ENCODE measurements around the gene CAMK1G.

CAMK1G gene

GRCh38 chr1:209565759-209566678 is 17.5 kb upstream of the CAMK1G start:
- DNase-seq (peak; percentile 81), ATAC-seq (peak; percentile 80)

- ATAC-seq = no peak
- no peak for DNase-seq
Observed at GRCh38 chr1:209567698-209568175, 15.8 kb upstream of the CAMK1G start.

- ATAC-seq (no peak), DNase-seq (peak; percentile 81)
Observed at GRCh38 chr1:209569455-209570207, 13.9 kb upstream of the CAMK1G start.

GRCh38 chr1:209570743-209571142 is 12.8 kb upstream of the CAMK1G start:
- no peak for DNase-seq
- ATAC-seq = no peak

- DNase-seq (peak; percentile 85), ATAC-seq (peak; percentile 89)
Observed at GRCh38 chr1:209576392-209577197, 6.9 kb upstream of the CAMK1G start.

GRCh38 chr1:209577346-209577745 is 6.2 kb upstream of the CAMK1G start:
- no peak for ATAC-seq
- no peak for DNase-seq

- no peak for ATAC-seq
Observed at GRCh38 chr1:209580577-209580976, 2.9 kb upstream of the CAMK1G start.

GRCh38 chr1:209584231-209584672 is 738 bp downstream of the CAMK1G start:
- DNase-seq = no peak
- no peak for ATAC-seq

More at GRCh38 chr1:209580577-209580976, 2.9 kb upstream of the CAMK1G start:
- no peak for DNase-seq

GRCh38 chr1:209585197-209585596 is 1.7 kb downstream of the CAMK1G start:
- ATAC-seq (no peak), DNase-seq (no peak)

GRCh38 chr1:209585672-209586071 is 2.2 kb downstream of the CAMK1G start:
- DNase-seq = no peak

GRCh38 chr1:209586221-209586740 is 2.8 kb downstream of the CAMK1G start:
- ATAC-seq (no peak), DNase-seq (no peak)

More at GRCh38 chr1:209585672-209586071, 2.2 kb downstream of the CAMK1G start:
- ATAC-seq = no peak

- no peak for DNase-seq
- ATAC-seq = no peak
Observed at GRCh38 chr1:209587789-209588188, 4.3 kb downstream of the CAMK1G start.

- DNase-seq (no peak), ATAC-seq (no peak)
Observed at GRCh38 chr1:209589440-209589839, 5.9 kb downstream of the CAMK1G start.

GRCh38 chr1:209589863-209590262 is 6.3 kb downstream of the CAMK1G start:
- DNase-seq (no peak), ATAC-seq (no peak)

GRCh38 chr1:209590405-209590804 is 6.9 kb downstream of the CAMK1G start:
- no peak for DNase-seq
- ATAC-seq = no peak

- ATAC-seq (no peak), DNase-seq (no peak)
Observed at GRCh38 chr1:209593747-209594146, 10.2 kb downstream of the CAMK1G start.

GRCh38 chr1:209594440-209594839 is 10.9 kb downstream of the CAMK1G start:
- DNase-seq (no peak), ATAC-seq (no peak)

GRCh38 chr1:209595028-209595427 is 11.5 kb downstream of the CAMK1G start:
- DNase-seq (no peak), ATAC-seq (no peak)

GRCh38 chr1:209595599-209596285 is 12.2 kb downstream of the CAMK1G start:
- ATAC-seq (no peak), DNase-seq (no peak)

- ATAC-seq (no peak), DNase-seq (no peak)
Observed at GRCh38 chr1:209597499-209597898, 14.0 kb downstream of the CAMK1G start.

- ATAC-seq (no peak), DNase-seq (no peak)
Observed at GRCh38 chr1:209598227-209598626, 14.7 kb downstream of the CAMK1G start.

All from stimulated activated naive CD8-positive, alpha-beta T cell treated with anti-CD3 and anti-CD28 coated beads, Interleukin-15, Interleukin-2, amounts not matched to agents 100 U/mL and 50 U/mL, for 24 hours (primary cell).